SU-DHL-6 (cell line): ENCODE measurements around the gene PTPRCAP.

Experiments
- H2AFZ ChIP-seq: fragments of 200-600 bp; sonication (generic); 2 replicates; pipeline ENCODE4 v1.6.1; 2014; ENCODE audit warnings: low read depth, mild to moderate bottlenecking, moderate library complexity, mixed read lengths, antibody characterized with exemption, low read length; ENCODE audit not compliant: severe bottlenecking
- H3F3A ChIP-seq: fragments of 200-600 bp; shearing (Covaris generic); 2 replicates; pipeline ENCODE4 v1.6.0; 2016; ENCODE audit warnings: antibody characterized with exemption, mild to moderate bottlenecking; ENCODE audit not compliant: insufficient read depth
- H3K27ac ChIP-seq: fragments of 200-600 bp; sonication (generic); 2 replicates; pipeline ENCODE4 v1.5.1; 2016; ENCODE audit warnings: low read depth, mild to moderate bottlenecking, low read length, moderate library complexity, mixed read lengths
- H3K27me3 ChIP-seq: fragments of 200-600 bp; sonication (generic), shearing (Covaris generic); 2 replicates; pipeline ENCODE4 v1.6.0; 2014; ENCODE audit warnings: mild to moderate bottlenecking, low read length
- H3K36me3 ChIP-seq: fragments of 200-600 bp; sonication (generic); 2 replicates; pipeline ENCODE4 v1.6.1; 2014; ENCODE audit warnings: mild to moderate bottlenecking, low read length, mixed read lengths
- H3K4me2 ChIP-seq: fragments of 300-600, 200-600 bp; shearing (Covaris generic), sonication (generic); 2 replicates; pipeline ENCODE4 v1.6.0; 2014; ENCODE audit warnings: low read length, low read depth, mild to moderate bottlenecking; ENCODE audit not compliant: poor library complexity, severe bottlenecking
- H3K4me3 ChIP-seq: fragments of 200-600 bp; sonication (generic); 2 replicates; pipeline ENCODE4 v1.5.1; 2014; ENCODE audit warnings: antibody characterized with exemption, low read length, mild to moderate bottlenecking, mixed read lengths; ENCODE audit not compliant: insufficient read depth, poor library complexity, severe bottlenecking
- H3K79me2 ChIP-seq: fragments of 200-600 bp; sonication (generic); 2 replicates; pipeline ENCODE4 v1.6.1; 2014; ENCODE audit warnings: mild to moderate bottlenecking, low read length, moderate library complexity; ENCODE audit not compliant: insufficient read depth
- H3K9ac ChIP-seq: fragments of 200-600 bp; sonication (generic); 2 replicates; pipeline ENCODE4 v1.7.0; 2014; ENCODE audit warnings: mild to moderate bottlenecking, low read length
- H3K9me2 ChIP-seq: fragments of 200-600 bp; sonication (generic); replicated peaks from 2 replicates; pipeline ENCODE4 v1.6.1; 2014; ENCODE audit warnings: low read length; ENCODE audit not compliant: insufficient read depth
- H3K9me3 ChIP-seq: fragments of 200-600 bp; sonication (generic); 2 replicates; pipeline ENCODE4 v1.6.1; 2014; ENCODE audit warnings: low read length, mixed read lengths; ENCODE audit not compliant: insufficient read depth
- H4K20me1 ChIP-seq: fragments of 200-600 bp; sonication (generic); 2 replicates; pipeline ENCODE4 v1.6.1; 2014; ENCODE audit warnings: low read depth, mild to moderate bottlenecking, antibody characterized with exemption, low read length, moderate library complexity, mixed read lengths
- CTCF ChIP-seq: fragments of 200-600 bp; sonication (generic); IDR thresholded peaks from one replicate; pipeline ENCODE4 v1.5.1; 2017; ENCODE audit warnings: antibody characterized with exemption, mild to moderate bottlenecking, low read length, moderate library complexity; ENCODE audit not compliant: insufficient read depth, poor library complexity, severe bottlenecking
- EZH2phosphoT487 ChIP-seq: fragments of 200-600 bp; sonication (generic), shearing (Covaris generic); conservative IDR thresholded peaks from 2 replicates; pipeline ENCODE4 v1.6.1; 2018; ENCODE audit warnings: mild to moderate bottlenecking, antibody characterized with exemption, low read length, moderate library complexity, mixed read lengths

PTPRCAP gene

GRCh38 chr11:67411785-67412152 is 25.7 kb downstream of the PTPRCAP start:
- Histone ChIP-seq H3F3A (peaks cover 30% of the 10 kb centered on the region), H3K9me3 (no peaks in the 10 kb centered on the region), H2AFZ (no peak overlapping the region), H3K27me3 (no peaks in the 10 kb centered on the region), H3K36me3 (no peaks in the 10 kb centered on the region), H3K4me2 (no peak overlapping the region), H3K4me3 (no peak overlapping the region), H3K27ac (no peak overlapping the region), H3K9ac (no peak overlapping the region), H4K20me1 (no peaks in the 10 kb centered on the region), H3K79me2 (no peaks in the 10 kb centered on the region), H3K9me2 (no peaks in the 10 kb centered on the region)
- TF ChIP-seq CTCF (no peak), EZH2phosphoT487 (no peak)

DNA sequence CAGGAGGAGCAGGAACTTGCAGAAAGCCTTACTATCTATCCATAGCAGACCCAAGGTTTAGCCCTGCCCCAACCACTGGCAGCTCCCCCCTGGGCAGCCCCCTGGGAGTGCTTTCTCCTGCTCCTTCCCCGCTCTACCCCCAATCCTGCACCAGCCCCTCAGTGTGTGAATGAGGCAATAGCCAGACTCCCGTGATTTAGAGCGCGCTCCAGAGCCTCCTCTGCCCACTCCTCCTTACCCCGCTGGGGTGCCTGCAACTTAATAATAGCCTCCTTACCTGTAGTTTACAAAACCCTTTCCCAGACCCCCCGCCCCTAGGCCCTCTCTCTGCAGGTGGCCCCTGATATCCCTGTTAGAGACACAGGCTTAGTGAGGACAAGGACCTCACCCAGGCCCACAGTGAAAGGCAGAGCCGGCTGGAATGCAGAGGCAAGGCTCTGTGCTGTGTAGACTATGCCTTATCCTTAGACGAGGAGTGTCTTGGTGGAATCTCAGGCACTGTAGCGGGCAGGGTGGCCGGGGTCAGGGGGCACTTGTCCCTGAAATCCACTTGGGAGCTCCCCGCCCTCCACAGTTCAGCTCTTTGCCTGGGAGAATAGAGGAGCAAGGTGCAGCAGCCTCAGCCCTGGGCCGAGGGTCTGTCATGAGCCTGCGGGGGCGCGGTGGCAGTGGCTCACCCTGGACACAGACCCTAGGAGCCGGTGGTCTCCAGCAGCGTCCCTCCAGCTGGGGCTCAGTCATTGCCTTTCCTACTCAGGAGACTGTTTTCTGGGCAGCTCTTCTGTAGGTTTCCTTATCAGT is 26.3 kb downstream of the PTPRCAP start:
- Histone ChIP-seq H3K9me2 (no peaks in the 10 kb centered on the region), H3K27me3 (no peaks in the 10 kb centered on the region), H3K4me3 (no peak overlapping the region), H3K36me3 (no peaks in the 10 kb centered on the region), H3K9ac (no peak overlapping the region), H2AFZ (no peak overlapping the region), H3F3A (peaks cover 31% of the 10 kb centered on the region), H3K27ac (no peak overlapping the region), H4K20me1 (no peaks in the 10 kb centered on the region), H3K4me2 (no peak overlapping the region), H3K79me2 (no peaks in the 10 kb centered on the region), H3K9me3 (no peaks in the 10 kb centered on the region)
- TF ChIP-seq CTCF (no peak), EZH2phosphoT487 (no peak)

GRCh38 chr11:67410369-67410831 is 27.1 kb downstream of the PTPRCAP start:
- H3K27ac ChIP-seq: no peak overlapping the region
- no peak overlapping the region for H3K4me3 ChIP-seq
- H3K79me2 ChIP-seq: no peaks in the 10 kb centered on the region
- TF ChIP-seq EZH2phosphoT487 (no peak), CTCF (no peak)
- H3K9me3 ChIP-seq: no peaks in the 10 kb centered on the region
- H3K36me3 ChIP-seq: no peaks in the 10 kb centered on the region
- no peaks in the 10 kb centered on the region for H3K9me2 ChIP-seq
- no peak overlapping the region for H2AFZ ChIP-seq
- H3K4me2 ChIP-seq: no peak overlapping the region
- H4K20me1 ChIP-seq: no peaks in the 10 kb centered on the region
- no peaks in the 10 kb centered on the region for H3K27me3 ChIP-seq
- no peak overlapping the region for H3K9ac ChIP-seq
- H3F3A ChIP-seq: peaks cover 31% of the 10 kb centered on the region
